PC-9 (cell line): ENCODE measurements around the gene ESPN. TPM values are rescaled to one million over a fixed set of nuclear protein-coding genes. Genes with fewer than 3 reads are reported as not detected.

Source experiments
- BruUV-seq: library from RNA; stranded (reverse); fragments of 400-500 nt; replicated peaks from 2 replicates; lab custom pipeline; 2021; lab: Mats Ljungman, UMichigan
- CTCF ChIA-PET: fragments of 300-600 bp; sonication (Branson Sonifier 250); formaldehyde crosslinking; loops from one replicate; lab custom pipeline; 2022; ENCODE audit warnings: antibody characterized with exemption; lab: Charles Lee
- POLR2A ChIA-PET: fragments of 300-600 bp; sonication (Branson Sonifier 250); formaldehyde crosslinking; loops from one replicate; lab custom pipeline; 2022; ENCODE audit warnings: antibody characterized with exemption; ENCODE audit not compliant: unreplicated experiment; lab: Charles Lee
- DNase-seq, 2 experiments: peaks; one replicate each; pipeline versions ENCODE4 v3.0.0 to v3.0.0-alpha.2; 2015 to 2022; ENCODE audit warnings: mixed read lengths in 1 of 2
- H2AFZ ChIP-seq: fragments of 200-600 bp; sonication (generic); 2 replicates; pipeline ENCODE4 v1.8.1; 2017; ENCODE audit warnings: antibody characterized with exemption
- H3F3A ChIP-seq: fragments of 200-600 bp; sonication (generic); 2 replicates; pipeline ENCODE4 v1.8.1; 2017; ENCODE audit warnings: antibody characterized with exemption, mild to moderate bottlenecking, low read depth; ENCODE audit not compliant: insufficient read depth
- H3K27ac ChIP-seq: fragments of 200-600 bp; sonication (generic); 2 replicates; pipeline ENCODE4 v1.6.1; 2016; ENCODE audit warnings: mixed run types
- H3K27me3 ChIP-seq: fragments of 200-600 bp; sonication (generic); 2 replicates; pipeline ENCODE4 v1.6.1; 2016; ENCODE audit warnings: low read depth, mixed run types; ENCODE audit not compliant: insufficient read depth
- H3K36me3 ChIP-seq: fragments of 200-600 bp; sonication (generic); 2 replicates; pipeline ENCODE4 v1.6.1; 2016; ENCODE audit warnings: low read depth, mixed run types
- H3K4me1 ChIP-seq: fragments of 200-600 bp; sonication (generic); replicated peaks from 2 replicates; pipeline ENCODE4 v1.6.1; 2016; ENCODE audit warnings: mixed run types; ENCODE audit not compliant: insufficient read depth
- H3K4me2 ChIP-seq: fragments of 200-600 bp; sonication (generic); 2 replicates; pipeline ENCODE4 v1.6.1; 2017; ENCODE audit warnings: mixed run types
- H3K4me3 ChIP-seq: fragments of 200-600 bp; sonication (generic); 2 replicates; pipeline ENCODE4 v1.6.1; 2016; ENCODE audit warnings: mixed run types
- H3K79me2 ChIP-seq: fragments of 200-600 bp; sonication (generic); 2 replicates; pipeline ENCODE4 v1.6.1; 2017; ENCODE audit warnings: low read depth, mixed run types
- H3K9me2 ChIP-seq: fragments of 200-600 bp; sonication (generic); 2 replicates; pipeline ENCODE4 v1.8.1; 2017; ENCODE audit warnings: mild to moderate bottlenecking; ENCODE audit not compliant: insufficient read depth
- H3K9me3 ChIP-seq: fragments of 200-600 bp; sonication (generic); 2 replicates; pipeline ENCODE4 v1.8.1; 2016; ENCODE audit warnings: low read depth; ENCODE audit not compliant: insufficient read depth
- H4K20me1 ChIP-seq: fragments of 200-600 bp; sonication (generic); 2 replicates; pipeline ENCODE4 v1.8.1; 2017; ENCODE audit not compliant: insufficient read depth
- CTCF ChIP-seq: fragments of 200-600 bp; sonication (generic); conservative IDR thresholded peaks from 2 replicates; pipeline ENCODE4 v1.6.1; 2017; ENCODE audit warnings: mixed run types, antibody characterized with exemption, mild to moderate bottlenecking, moderate library complexity
- EZH2 ChIP-seq: fragments of 200-600 bp; sonication (generic); IDR thresholded peaks from 2 replicates; pipeline ENCODE4 v1.8.0; 2017; ENCODE audit warnings: antibody characterized with exemption, low read depth
- intact Hi-C: fragments of 100-400 bp; cut with micrococcal nuclease; formaldehyde crosslinking; loops from one replicate; pipeline ENCODE4 v1.10.0; 2022; ENCODE audit not compliant: unreplicated experiment
- total RNA-seq: library from RNA; stranded (reverse); gene quantifications from 2 replicates; pipeline ENCODE4 v1.2.3, GENCODE V29; 2021

The ESPN gene
- total RNA-seq, 1 experiment from 2014 or later: 18.6 TPM

- peak; percentile 55 to 82 for DNase-seq
- peaks cover 19% of the 10 kb centered on the region for H3F3A ChIP-seq
- no peak overlapping the region for H2AFZ ChIP-seq
- peak overlapping the region; percentile 68 for H3K4me2 ChIP-seq
- POLR2A ChIA-PET: interaction anchor here (0.8 kb wide), 1 partner anchor 28 kb away, joined by 8 read pairs; no protein-coding TSS in a partner anchor
- H3K27ac ChIP-seq: peak overlapping the region; percentile 84
- H3K9me3 ChIP-seq: no peaks in the 10 kb centered on the region
- no peaks in the 10 kb centered on the region for H4K20me1 ChIP-seq
- no peaks in the 10 kb centered on the region for H3K9me2 ChIP-seq
- peaks cover 36% of the 10 kb centered on the region for H3K4me1 ChIP-seq
- H3K79me2 ChIP-seq: no peaks in the 10 kb centered on the region
- CTCF ChIA-PET: interaction anchor here (0.6 to 1.6 kb wide), 2 partner anchors 9 to 26 kb away, joined by 3 to 9 read pairs; no protein-coding TSS in a partner anchor
- intact Hi-C loops: no loop called here
- peak; percentile 6; the same call in 1 of the 2 replicates for TF ChIP-seq CTCF
- no peak for TF ChIP-seq EZH2
- no TSS peak for BruUV-seq
- H3K4me3 ChIP-seq: no peak overlapping the region
- no peaks in the 10 kb centered on the region for H3K27me3 ChIP-seq
- H3K36me3 ChIP-seq: no peaks in the 10 kb centered on the region
Measured at GRCh38 chr1:6414443-6414844, 10.1 kb upstream of the ESPN start.

- no peaks in the 10 kb centered on the region for H3K9me3 ChIP-seq
- POLR2A ChIA-PET: no interaction called here
- H2AFZ ChIP-seq: no peak overlapping the region
- H3K27ac ChIP-seq: peak overlapping the region; percentile 84
- BruUV-seq: no TSS peak
- no peak overlapping the region for H3K4me3 ChIP-seq
- intact Hi-C loops: no loop called here
- H3K4me1 ChIP-seq: peaks cover 36% of the 10 kb centered on the region
- no peaks in the 10 kb centered on the region for H3K36me3 ChIP-seq
- no peaks in the 10 kb centered on the region for H4K20me1 ChIP-seq
- peak overlapping the region; percentile 68 for H3K4me2 ChIP-seq
- TF ChIP-seq CTCF (no peak), EZH2 (no peak)
- DNase-seq: peak in 1 of 2 experiments; percentile 67
- H3K27me3 ChIP-seq: no peaks in the 10 kb centered on the region
- no peaks in the 10 kb centered on the region for H3K9me2 ChIP-seq
- H3F3A ChIP-seq: peaks cover 19% of the 10 kb centered on the region
- CTCF ChIA-PET: interaction anchor here (0.6 to 1.6 kb wide), 2 partner anchors 8 to 26 kb away, joined by 3 to 9 read pairs; no protein-coding TSS in a partner anchor
- H3K79me2 ChIP-seq: no peaks in the 10 kb centered on the region
Measured at GRCh38 chr1:6414881-6415626, 9.5 kb upstream of the ESPN start.

DNA sequence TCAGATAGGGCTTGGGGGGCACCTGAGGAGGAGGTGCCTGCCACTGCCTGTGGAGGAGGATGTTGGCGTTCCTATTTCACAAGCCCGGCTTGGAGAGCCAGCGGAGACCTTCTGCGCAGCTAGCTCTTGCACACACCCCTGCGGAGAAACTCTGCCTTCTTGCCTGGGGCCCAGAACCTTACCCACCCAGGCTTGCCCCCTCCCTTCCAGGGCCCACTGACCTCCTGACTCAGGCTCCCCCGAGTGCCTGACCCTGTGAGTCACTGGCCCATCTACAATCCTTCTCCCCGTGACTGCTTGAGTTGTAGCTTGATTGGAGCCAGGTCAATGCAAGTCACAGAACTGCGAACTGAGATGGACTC is 8.3 kb upstream of the ESPN start:
- Histone ChIP-seq H3K79me2 (no peaks in the 10 kb centered on the region), H3K4me2 (no peak overlapping the region), H3K9me3 (no peaks in the 10 kb centered on the region), H3K27me3 (no peaks in the 10 kb centered on the region), H3K4me1 (peaks cover 36% of the 10 kb centered on the region), H3K27ac (no peak overlapping the region), H3K4me3 (no peak overlapping the region), H3K9me2 (no peaks in the 10 kb centered on the region), H3F3A (peaks cover 19% of the 10 kb centered on the region), H4K20me1 (no peaks in the 10 kb centered on the region), H3K36me3 (no peaks in the 10 kb centered on the region), H2AFZ (no peak overlapping the region)
- POLR2A ChIA-PET: no interaction called here
- intact Hi-C loops: no loop called here
- no TSS peak for BruUV-seq
- TF ChIP-seq CTCF: no peak
- no peak for TF ChIP-seq EZH2
- CTCF ChIA-PET: interaction anchor here (0.6 kb wide), 1 partner anchor 9 kb away, joined by 10 read pairs; no protein-coding TSS in a partner anchor
- DNase-seq: no peak
